Activated T-cell treated with anti-CD3 and anti-CD28 coated beads for 24 hours (primary cell): ENCODE results near the gene COL4A4.
"Not testable (repeated sequence)": the region's sequence is repeated elsewhere in the genome, so short reads cannot be mapped to it uniquely, and the experiment has no call there.

ENCODE experiments used
- DNase-seq: peaks from one replicate; pipeline ENCODE4 v3.0.0-alpha.2; 2020; ENCODE audit warnings: low read depth

COL4A4 gene

DNA sequence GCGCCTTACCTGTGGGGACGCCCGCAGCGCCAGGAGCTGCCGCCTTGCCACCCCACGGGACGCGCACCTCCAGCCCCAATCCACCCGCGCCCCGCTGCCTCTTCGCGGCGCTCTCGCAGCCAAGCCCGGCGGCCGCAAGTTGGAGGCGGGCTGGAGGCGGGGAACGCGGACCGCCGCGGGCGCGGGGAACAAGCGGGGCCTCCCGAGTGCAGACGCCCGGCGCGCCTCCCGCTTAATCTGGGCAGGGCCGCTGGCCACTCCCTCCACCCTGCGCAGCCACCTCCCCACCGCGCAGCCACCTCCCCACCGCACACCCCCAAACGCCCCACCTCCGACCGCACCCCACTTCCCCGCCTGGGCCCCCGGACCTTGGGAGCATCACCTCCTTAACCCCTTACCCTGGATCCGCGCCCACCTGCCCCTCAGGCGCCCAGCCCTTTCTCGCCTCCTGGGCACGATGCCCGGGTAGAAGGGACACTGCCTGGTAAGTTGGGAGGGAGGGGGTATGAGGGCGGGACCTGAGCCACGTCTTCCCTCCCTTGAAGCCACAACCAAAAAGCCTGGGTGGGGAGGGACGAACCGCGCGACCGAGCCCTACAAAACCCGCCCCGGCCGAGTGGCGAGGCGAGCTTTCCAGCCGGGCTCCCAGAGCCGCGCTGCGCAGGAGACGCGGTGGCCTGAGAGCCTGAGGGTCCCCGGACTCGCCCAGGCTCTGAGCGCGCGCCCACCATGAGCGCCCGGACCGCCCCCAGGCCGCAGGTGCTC lies at the start of gene COL4A4, which contains the start of gene COL4A3:
TSS of gene COL4A4 (minus strand) at position 208 of the 765 bp plus-strand sequence. CDS start 16,722 bp downstream, outside the sequence.
TSS of gene COL4A3 (plus strand) at position 627 of the 765 bp plus-strand sequence. CDS start at position 730, 103 bp downstream.
- DNase-seq, result no peak

DNA sequence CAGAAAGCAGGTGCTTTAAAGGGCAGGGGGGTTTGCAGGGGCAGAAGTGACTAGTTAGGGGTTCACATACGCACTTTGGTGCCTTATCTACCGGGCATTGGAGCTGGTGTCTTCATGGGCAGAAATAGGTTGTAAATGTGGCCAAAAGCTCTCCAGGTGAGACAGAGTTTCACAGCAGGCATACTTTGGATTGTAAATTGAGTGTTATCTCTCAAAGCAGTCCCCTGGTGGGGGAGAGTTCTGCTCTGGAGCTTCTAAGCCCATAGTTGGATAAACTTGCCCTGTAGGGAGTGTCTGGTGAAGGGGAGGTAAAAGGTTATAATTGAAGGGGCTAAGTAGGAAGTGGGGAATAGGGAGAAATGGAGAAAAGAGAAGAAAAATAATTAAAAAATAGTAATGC lies 43.6 kb upstream of the COL4A4 start:
- DNase-seq, result no peak

DNA sequence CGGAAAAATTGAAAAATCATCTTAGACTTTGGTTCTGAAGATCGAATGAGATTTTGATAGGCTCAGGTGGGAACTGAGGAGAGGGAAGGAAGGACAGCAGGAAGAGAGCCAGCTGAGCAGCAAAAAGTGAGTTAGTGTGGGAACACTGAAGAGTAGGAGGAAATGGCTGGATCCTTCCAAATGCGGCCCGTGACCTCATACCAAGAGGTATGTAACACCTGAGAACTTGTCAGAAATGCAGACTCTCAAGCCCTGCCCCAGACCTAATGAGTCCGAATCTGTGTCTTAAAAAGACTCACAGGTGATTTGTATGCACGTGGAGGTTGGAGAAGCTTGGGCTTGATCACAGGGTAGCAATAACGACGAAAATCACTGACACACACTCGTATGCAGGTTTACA lies 42.4 kb upstream of the COL4A4 start:
- no peak for DNase-seq

DNA sequence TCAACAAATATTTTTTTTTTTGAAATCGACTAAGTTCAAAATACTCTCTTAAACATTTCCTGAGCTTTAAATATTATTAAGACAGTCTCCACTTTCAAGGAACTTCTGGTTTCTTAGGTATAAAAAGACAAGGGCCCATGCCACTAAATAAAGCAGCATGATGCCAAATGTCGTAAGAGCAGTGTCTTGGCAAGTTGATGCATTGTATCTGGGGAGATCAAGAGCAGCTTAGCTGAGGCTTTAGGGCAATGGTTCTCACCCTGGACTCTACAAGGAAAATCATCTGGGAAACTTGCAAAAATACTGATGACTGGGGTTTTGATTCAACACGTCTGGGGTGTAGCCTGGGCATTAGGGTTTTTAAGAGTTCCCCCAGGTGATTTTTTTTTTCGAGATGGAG lies 41.7 kb upstream of the COL4A4 start:
- no peak for DNase-seq

DNA sequence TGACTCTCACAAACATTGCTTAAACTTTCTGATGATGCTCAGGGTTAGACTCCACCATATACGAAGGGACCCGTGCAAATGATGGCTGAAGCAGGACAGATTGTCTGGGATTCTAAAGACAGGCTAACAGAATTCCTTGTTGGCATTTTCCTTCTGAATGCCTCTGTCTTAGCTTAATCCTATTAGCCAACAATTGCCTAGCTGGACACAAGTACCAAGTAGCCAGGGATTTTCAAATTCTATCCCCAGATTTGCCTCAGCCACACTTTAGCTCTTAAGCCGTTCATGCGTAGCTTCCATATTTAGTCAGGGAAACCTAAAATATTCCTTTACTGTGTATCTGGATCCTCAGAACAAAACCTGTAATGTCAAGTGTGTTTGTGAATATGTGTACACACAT lies 40.4 kb upstream of the COL4A4 start:
- DNase-seq, result no peak

DNA sequence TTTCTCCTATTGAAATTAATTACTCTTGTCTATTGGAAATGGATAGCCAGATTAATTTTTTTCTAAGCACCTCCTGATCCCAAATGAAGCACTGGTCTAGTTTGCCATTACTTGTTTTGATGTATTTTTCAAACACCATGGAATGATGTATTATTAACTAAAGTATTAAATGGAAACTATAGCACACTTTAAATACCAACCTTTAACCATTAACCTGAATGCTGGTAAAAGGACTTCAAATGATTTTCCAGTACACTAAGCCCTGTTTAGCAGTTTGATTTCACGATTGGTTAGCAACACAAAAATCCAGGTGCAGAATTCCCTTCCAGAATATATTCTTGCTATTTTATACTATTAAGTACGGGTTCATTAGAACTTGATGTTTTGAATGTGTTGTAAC lies 37.8 kb upstream of the COL4A4 start:
- DNase-seq, result no peak

DNA sequence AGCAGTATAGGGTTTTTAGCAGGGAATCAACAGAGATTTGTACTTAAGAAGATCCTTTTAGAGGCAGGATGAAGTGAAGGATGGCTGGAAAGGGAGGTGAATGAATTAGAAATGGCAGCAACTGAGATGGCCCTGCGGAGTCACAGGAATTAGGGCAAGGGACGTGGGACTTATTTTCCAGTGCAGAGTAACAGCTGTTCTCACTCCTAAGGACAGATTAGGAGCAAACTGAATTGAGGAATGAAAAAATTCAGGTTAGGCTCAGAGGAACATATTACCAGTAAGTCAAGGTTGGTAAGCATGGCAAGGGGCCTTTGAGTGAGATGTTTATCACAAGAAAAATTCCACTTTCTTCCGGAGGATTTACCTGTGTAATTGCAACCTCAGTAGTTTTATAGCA lies 34.9 kb upstream of the COL4A4 start:
- no peak for DNase-seq

DNA sequence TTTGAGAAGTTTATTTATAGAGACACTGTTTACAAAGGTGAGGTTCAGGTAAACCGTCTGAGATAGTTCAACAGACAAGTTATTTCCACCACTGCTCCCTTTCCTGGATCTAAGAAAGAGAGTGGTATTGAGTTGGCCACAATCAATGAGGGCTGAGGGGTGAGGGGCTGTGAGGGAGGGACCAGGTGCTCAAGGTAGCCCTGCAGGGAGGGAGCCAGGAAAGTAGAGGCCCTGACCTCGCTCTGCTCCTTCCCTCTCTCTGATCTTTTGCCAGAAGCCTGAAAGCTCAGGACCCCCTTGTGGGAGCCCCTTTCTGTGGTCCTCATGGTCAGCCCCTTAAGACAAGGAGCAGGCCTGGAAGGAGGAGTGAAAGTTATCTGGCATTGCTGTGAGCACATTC lies 30.2 kb upstream of the COL4A4 start:
- no peak for DNase-seq

DNA sequence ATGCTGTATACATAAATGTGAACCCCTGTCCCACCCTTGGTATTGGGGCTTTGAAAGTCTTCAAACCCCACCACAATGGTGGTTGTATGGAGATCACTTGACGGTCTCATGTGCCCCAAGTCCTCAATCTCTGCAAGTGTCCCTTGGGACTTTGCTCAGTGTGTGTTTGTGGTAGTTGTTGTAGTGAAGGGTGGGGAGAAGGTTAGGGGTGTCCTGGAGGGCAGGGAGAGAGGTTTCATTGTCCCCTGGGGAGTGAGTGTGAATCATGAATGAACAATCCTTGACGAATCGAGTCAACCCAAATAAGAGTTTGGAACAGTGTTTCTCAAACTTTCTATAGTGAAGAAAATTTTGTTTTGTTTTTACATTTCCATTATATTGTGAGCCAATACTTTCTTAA lies 28.5 kb upstream of the COL4A4 start:
- no peak for DNase-seq

DNA sequence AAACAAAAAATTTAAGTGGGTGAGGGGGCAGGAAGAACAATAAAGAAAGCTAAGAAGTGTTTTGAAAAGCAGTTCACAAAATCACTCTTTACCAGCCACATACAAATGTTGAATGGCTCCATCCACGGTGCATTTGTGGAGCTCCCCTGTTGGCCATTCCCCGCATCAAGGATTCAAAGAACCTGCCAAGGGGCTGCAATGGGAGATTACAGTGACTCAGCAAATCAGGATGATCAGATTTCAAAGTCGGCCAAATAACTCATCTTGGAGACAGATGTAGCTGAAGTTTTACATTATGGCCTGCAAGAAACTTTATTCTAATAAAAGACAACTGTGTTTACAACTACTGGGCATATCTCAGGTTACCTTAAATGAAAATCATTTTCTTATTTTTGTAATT lies 27.4 kb upstream of the COL4A4 start:
- DNase-seq, result no peak

DNA sequence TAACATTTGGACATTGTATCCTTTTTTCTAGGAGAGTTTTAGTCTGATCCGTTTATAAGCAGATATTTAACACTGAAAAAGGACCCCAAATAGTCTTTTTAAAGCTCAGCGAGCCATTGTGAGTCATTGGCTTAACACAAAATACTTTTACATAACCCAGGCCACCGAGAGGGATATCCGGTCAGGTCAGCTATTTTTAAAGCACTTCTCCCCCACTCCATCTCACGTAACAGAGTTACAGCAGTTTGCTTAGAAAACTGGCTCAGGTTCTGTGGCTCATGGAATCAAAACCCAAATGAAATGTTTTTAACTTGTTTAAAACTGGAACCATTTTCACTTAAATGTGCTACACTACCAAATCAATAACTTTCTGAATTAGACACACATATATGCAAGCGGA lies 24.3 kb upstream of the COL4A4 start:
- no peak for DNase-seq

DNA sequence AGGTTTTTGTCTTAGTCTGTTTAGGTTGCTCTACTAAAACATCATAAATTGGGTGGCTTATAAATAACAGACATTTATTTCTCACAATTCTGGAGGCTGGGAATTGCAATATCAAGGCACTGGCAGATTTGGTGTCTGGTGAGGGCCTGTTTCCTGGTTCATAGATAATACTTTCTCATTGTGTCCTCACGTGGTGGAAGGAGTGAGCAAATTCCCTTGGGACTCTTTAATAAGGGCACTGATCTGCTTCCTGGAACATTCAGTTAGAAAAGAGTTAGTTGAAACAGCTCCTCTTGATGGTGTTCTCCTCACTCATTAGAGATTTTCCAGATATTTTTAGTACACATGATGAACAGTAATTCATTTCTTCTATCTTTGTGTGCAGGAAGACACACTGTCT lies 22.7 kb upstream of the COL4A4 start:
- DNase-seq, result no peak

DNA sequence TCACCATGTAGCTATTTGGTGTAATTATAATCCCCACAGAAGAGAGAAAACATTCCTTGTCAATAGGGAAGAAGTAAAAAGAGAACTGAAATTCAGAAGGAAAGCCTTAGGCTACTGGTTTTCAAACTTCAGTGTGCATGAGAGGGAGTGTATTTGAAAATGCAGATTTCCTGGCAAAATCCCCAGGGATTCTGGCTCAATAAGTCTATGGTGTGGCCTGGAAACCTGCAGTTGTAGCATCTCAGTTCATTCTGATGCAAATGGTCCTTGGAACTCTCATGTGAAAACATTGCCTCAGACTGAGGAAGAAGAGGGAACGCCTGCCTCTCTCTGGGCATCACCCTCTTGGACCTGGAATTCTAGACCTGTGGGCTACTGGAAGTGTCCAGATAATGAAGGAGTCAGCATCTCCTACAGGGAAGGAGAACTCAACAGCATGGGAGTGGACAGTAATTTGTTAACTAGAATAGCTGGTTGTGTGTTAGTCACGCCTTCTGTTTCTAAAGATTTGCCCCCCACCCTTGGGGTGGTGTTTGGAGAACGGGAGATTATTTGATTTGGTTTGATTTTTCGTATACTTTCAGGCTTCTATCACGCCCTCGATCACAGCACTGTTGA lies 21.7 kb upstream of the COL4A4 start:
- DNase-seq, result no peak

DNA sequence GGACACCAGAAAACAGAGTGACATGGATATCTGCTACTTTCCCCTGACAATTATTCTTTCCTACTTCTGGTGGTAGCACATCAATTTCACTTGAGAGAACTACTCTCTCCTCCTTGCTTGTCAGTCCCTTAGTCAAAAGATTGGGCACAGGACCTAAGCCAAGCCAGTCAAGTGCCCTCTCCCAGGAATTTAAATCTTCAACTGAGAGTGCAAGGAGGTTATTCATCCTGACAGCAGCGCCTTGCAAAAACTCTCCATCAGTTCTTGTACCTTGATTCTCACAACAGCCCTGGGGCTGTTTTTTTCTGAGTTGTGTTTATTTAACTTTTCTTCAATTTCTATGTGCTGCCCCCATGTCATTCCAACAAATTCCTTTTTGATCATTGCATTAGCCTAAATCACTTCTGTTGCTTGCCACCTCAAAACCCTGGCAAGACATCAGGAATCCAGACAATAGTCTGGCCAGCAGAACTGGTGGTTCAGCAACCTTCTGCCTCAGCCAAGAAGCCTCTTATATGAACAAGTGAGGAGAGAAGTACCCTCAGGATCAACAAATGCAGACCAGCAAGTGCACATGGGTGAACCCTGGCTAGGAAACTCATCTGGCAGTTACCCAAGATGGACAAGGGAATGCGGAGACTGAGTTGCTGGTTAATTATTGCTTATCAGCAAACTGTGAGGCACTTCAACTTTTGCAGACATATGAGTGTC lies 19.8 kb upstream of the COL4A4 start:
- DNase-seq, result no peak

DNA sequence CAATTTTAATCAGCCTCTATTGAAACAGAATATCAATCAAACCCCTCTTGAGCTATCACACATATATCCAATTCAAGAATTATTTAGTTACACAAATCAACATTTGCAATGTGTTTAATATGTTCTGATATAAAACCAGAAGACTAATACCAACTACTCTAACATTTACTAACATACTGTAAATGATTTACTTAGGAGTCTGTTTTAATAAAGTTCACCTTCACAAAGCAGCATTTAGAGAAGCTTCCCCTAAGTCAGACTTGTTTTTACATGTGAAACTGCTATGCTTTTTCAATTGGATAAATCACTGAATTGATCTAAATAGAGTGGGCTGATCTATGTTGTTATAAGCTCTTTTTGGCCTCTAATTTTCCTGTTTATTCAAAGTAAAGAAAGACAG lies 18.8 kb upstream of the COL4A4 start:
- DNase-seq, result no peak

DNA sequence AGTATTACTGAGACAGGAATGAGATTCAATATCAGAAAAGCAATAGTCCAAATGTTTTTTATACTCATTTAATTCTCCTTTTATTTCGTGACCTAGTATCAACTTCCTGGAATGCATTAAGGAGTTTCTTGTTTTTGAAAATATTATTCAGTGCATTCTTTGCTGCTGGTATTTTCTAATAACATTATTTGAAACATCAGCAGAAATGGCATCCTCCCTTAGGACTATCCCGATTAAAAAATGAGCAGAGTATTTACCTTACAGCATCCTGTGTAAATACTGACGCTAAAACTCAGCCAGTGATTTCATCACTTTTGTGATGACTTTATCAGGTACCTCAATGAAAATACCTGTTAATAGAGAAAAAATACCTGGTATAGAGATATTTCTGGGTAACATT lies 16.8 kb upstream of the COL4A4 start:
- no peak for DNase-seq

DNA sequence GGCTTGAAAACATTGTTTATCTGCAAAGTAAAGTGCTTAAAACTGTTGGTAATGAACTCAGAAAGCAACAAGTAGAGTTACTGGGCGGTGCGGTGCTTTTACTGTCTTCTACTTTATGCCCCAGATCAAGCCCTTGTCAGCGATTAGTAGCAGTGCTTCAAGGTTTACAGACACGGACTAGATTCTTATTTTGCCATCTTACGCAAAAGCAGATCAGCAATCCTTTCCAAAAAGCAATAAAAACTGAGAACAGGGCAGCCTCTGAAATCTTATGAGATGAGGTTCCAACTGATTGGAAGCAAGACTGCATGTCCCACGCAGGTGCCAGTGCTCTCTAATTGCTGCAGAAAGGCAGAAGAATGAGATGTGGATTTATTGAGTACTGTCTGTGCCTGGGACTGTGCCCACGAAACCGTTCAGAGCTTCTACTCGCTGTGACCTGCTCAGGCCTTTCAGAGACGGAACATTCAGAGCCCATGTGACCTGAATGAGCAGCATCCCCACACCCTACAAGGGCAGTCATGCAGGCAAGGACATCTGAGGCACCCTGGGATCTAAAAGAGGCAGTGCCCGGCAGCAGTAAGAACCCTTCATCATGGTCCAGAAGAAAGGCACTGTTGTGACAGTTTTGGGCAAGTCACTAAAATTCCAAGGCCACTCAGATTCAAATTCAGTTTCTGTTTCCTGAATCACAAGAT lies 16.1 kb upstream of the COL4A4 start:
- no peak for DNase-seq

DNA sequence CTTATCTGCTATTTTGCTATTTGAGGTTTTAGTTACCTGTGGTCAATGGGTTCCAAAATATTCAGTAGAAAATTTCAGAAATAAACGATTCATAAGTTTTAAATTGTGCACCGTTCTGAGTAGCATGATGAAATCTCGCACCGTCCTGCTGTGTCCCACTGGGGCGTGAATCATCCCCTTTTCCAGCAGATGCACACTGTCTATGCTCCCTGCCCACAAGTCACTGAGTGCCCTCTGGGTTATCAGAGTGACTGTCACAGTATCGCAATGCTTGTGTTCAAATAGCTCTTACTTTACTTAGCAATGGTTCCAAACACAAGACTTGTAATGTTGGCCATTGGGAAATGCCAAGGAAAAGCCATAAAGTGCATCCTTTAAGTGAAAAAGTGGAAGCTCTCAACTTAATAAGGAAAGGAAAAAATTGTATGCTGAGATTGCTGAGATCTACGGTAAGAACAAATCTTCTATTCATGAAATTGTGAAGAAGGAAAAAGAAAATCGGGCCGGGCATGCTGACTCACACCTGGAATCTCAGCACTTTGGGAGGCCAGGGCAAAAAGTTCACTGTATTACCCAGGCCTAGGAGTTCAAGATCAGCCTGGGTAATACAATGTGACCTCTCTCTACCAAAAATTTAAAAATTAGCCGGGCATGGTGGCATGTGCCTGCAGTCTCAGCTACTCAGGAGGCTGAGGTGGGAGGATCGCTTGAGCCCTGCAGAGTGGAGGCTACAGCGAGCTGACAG lies 13.8 kb upstream of the COL4A4 start:
- DNase-seq, result no peak

DNA sequence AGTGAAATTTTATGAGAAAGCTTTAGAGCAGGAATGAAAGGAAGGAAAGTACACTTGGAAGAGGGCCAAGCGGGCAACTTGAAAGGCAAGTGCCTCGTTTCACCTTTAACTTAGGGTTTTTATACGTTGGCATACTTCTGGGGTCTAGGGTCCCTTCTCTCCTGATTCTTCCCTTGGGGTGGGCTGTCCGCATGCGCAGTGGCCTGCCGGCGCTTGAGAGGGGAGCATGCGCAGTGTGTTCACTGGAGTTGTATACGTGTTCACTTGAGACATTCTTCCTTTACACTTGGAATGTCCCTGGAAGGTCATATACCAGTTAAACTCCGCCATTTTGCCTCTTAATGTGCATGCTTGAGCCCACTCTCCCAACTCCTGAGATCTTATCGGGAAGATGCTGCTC lies 7.8 kb upstream of the COL4A4 start:
- DNase-seq, result not testable (repeated sequence)

DNA sequence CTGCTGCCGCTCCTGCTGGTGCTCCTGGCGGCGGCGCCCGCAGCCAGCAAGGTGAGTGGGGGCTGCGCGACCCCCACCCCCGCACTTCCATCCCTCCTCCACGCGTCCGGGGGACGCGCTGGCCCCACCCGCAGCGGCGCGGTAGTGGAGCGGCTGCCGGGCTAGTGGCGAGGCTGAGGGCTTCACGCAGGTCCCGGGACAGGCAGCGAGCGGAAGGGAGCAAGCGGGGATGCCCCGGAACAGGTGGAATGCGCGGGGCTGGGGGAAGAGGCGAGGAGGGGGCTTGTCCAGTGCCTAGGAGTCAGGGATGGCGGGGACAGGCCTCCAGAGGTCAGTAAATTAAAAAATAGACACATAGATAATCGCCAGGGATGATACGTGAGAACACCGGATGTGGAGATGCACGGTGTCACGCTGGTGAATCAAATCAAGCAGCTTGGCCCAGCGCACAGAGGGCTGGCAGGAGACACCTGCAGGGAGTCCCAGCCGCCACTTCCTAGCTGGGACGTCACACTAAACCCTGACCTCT lies 822 bp upstream of the COL4A4 start:
- no peak for DNase-seq

DNA sequence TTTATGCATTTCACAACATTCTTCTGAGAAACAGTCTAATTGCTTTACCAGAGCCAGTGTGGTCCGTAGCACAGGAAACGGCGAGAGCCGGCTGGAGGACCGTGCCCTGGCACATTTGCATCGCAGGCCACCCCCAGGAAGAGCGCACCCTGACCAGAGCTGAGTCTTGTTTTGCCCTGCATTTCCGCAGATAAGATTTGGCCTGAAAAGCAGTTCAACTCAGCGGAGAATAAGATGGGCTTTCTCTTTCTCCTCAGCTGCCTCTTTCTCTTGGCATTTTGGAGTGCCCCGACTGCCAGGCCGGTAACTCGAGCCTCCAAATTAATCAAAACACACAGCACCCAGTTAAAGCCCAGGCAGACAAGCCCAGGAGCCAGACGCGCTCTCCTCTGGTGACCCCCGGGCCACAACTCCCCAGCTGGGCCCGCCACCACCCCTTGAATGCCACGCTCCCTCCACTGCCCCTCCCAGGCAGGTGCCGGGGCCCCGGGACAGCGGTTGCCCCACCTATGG lies 464 bp downstream of the COL4A4 start:
- no peak for DNase-seq
